ENCODE data around the gene SRXN1. TPM values are rescaled to one million over a fixed set of nuclear protein-coding genes. Genes with fewer than 3 reads are reported as not detected.

SRXN1 gene
- total RNA-seq, 1 donor from 2014 or later, result 41.5 TPM

GRCh38 chr20:637559-637958, 15.4 kb downstream of the SRXN1 start:
- DNase-seq (ENCODE audit: low spot score), result no peak

GRCh38 chr20:635893-636338, 17.1 kb downstream of the SRXN1 start:
- DNase-seq (ENCODE audit: low spot score), result no peak

GRCh38 chr20:635028-635892, 17.7 kb downstream of the SRXN1 start:
- no peak for DNase-seq (ENCODE audit: low spot score)

GRCh38 chr20:634148-634925, 18.7 kb downstream of the SRXN1 start:
- no peak for DNase-seq (ENCODE audit: low spot score)

GRCh38 chr20:631101-631500, 21.9 kb downstream of the SRXN1 start:
- no peak for DNase-seq (ENCODE audit: low spot score)

GRCh38 chr20:626579-626978, 26.4 kb downstream of the SRXN1 start:
- no peak for DNase-seq (ENCODE audit: low spot score)

- no peak for DNase-seq (ENCODE audit: low spot score)
Measured at GRCh38 chr20:625360-625932, 27.6 kb downstream of the SRXN1 start.

- no peak for DNase-seq (ENCODE audit: low spot score)
Measured at GRCh38 chr20:623704-624103, 29.3 kb downstream of the SRXN1 start.

GRCh38 chr20:623021-623420, 30.0 kb downstream of the SRXN1 start:
- DNase-seq (ENCODE audit: low spot score), result no peak

- no peak for DNase-seq (ENCODE audit: low spot score)
Measured at GRCh38 chr20:622161-622560, 30.8 kb downstream of the SRXN1 start.

- no peak for DNase-seq (ENCODE audit: low spot score)
Measured at GRCh38 chr20:621125-621756, 31.8 kb downstream of the SRXN1 start.

GRCh38 chr20:620246-620645, 32.8 kb downstream of the SRXN1 start:
- DNase-seq (ENCODE audit: low spot score), result no peak

- no peak for DNase-seq (ENCODE audit: low spot score)
Measured at GRCh38 chr20:618980-619379, 34.0 kb downstream of the SRXN1 start.

- no peak for DNase-seq (ENCODE audit: low spot score)
Measured at GRCh38 chr20:617934-618690, 34.9 kb downstream of the SRXN1 start.

GRCh38 chr20:615514-615913, 37.5 kb downstream of the SRXN1 start:
- DNase-seq (ENCODE audit: low spot score), result no peak

GRCh38 chr20:611843-612185, 41.2 kb downstream of the SRXN1 start:
- no peak for DNase-seq (ENCODE audit: low spot score)

GRCh38 chr20:611047-611842, 41.8 kb downstream of the SRXN1 start:
- no peak for DNase-seq (ENCODE audit: low spot score)

GRCh38 chr20:610130-611046, 42.6 kb downstream of the SRXN1 start, which contains the start of gene TCF15:
TSS of gene TCF15 (minus strand) at chr20:610309. CDS start at chr20:610237, 72 bp downstream.
- DNase-seq (ENCODE audit: low spot score), result no peak
